Measurements from ENCODE around the gene ST8SIA2.
A peak's percentile ranks its signal among the peaks of the same experiment; 100 is the strongest.

Gene ST8SIA2

DNA sequence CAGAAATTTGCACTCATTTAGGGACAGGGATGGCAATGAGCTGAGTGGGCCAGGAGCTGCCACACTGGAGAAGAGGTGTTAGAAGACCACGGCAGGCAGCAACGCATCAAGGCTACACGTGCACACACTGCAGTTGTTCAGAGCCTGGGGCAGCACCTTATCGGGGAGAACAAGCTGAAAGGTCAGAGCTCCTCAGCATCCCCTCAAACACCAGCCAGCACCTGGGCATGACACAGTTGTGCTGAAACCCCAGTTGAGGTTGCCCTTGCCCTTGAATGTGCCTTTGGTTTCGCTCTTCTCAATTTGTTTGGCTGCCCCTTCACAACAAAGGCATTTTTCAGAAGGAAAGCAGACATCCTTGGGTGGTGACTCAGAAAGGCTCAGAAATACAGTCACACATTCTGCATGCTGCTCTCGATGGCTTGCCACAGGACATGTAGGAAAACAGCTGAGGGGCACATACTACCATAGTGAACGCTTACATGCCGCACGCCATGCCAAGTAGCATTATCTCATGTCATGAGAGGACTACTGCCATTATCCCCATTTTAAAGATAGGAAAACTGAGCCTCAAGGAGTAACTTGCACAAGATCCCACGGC lies 57.6 kb downstream of the ST8SIA2 start:
- ChIA-PET CTCF (interaction anchor here (1.3 kb wide), 2 partner anchors 21 to 59 kb away, joined by 3 read pairs; no protein-coding TSS in a partner anchor), POLR2A (interaction anchor here (0.8 kb wide), 1 partner anchor 50 kb away, joined by 3 read pairs; no protein-coding TSS in a partner anchor)
- TF ChIP-seq CTCF (IDR thresholded peaks at IDR 0.05; ENCODE audit: insufficient read depth, low read length, missing control alignments), result no peak
- peak; percentile 71 for DNase-seq (ENCODE audit: low read depth, low spot score)
- H3K4me3 ChIP-seq (ENCODE audit: low read depth, low read length), result no peak overlapping the region

- CTCF ChIA-PET, result interaction anchor here (1.3 kb wide), 2 partner anchors 22 to 60 kb away, joined by 3 read pairs; no protein-coding TSS in a partner anchor
- no peak for DNase-seq (ENCODE audit: low read depth, low spot score)
- TF ChIP-seq CTCF (IDR thresholded peaks at IDR 0.05; ENCODE audit: insufficient read depth, low read length, missing control alignments), result no peak
- POLR2A ChIA-PET, result no interaction called here
- H3K4me3 ChIP-seq (ENCODE audit: low read depth, low read length), result no peak overlapping the region
Observed at GRCh38 chr15:92452143-92452542, 58.5 kb downstream of the ST8SIA2 start.

DNA sequence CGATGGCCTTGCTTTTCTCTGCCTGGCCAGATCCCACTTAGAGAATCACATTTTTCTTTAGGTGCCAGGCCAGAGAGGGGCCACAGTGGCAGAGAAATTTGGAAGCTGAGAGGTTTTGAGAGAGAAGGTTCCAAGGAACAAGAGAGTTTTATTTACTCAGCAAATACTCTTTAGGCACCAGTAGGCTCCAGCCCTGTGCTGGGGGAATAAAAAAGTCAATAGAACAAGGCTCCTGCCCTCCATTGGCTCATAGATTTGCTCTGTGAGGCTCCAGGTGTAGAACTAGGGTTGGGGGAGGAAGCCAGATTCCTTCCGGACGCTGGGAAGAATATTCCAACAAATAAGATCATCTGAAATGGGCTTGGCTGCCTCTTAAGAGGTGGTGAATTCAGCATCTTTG lies 59.9 kb downstream of the ST8SIA2 start:
- no peak for DNase-seq (ENCODE audit: low read depth, low spot score)
- TF ChIP-seq CTCF (IDR thresholded peaks at IDR 0.05; ENCODE audit: insufficient read depth, low read length, missing control alignments), result no peak
- no peak overlapping the region for H3K4me3 ChIP-seq (ENCODE audit: low read depth, low read length)
- ChIA-PET POLR2A (no interaction called here), CTCF (no interaction called here)

DNA sequence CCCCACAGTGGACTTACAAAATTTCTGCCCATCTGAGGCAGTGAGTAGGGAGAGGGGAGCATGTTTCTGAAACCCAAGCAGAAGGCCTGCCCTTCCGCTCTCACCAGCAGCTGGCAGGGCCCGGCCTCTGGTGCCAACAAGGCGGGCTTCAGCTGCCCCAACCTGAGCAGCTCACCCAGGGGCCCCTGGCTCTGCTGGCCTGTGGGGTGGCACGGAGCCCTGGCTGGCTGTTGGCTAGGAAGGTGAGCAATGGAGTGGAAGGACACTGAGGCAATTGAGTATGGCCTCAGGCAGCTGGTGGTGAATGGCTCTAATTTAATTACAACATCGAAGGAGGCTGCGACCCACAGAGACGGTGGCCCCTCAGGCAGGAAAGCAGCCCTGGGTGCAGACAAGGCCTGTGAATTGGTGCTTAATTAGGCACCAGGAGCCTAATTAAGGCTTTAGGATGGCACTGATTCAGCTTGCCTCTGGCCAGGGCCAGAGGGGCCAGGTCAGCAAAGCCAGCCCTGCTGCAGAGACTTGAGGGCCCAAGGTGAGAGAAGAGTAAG lies 60.9 kb downstream of the ST8SIA2 start:
- CTCF ChIA-PET, result no interaction called here
- POLR2A ChIA-PET, result no interaction called here
- no peak overlapping the region for H3K4me3 ChIP-seq (ENCODE audit: low read depth, low read length)
- TF ChIP-seq CTCF (IDR thresholded peaks at IDR 0.05; ENCODE audit: insufficient read depth, low read length, missing control alignments), result no peak
- no peak for DNase-seq (ENCODE audit: low read depth, low spot score)

DNA sequence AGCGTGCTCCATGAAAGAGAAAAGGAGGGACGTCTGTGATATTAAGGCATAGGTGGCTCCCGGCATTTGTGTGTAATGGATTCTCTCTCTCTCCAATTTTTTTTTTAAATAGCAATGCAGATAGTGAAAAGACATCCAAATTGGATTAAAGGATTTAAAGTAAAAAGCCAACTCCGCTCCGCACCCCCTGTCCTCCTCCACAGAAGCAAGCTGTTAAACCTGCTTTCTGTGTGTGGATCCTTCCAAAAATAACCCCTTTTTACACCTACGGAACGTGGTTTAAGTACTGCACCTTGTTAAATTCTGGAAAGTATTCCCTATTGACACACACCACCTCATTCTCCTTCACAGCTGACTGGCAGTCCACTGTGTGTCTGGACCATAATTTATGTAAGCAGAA lies 61.6 kb downstream of the ST8SIA2 start:
- no peak for DNase-seq (ENCODE audit: low read depth, low spot score)
- ChIA-PET POLR2A (no interaction called here), CTCF (no interaction called here)
- H3K4me3 ChIP-seq (ENCODE audit: low read depth, low read length), result no peak overlapping the region
- no peak for TF ChIP-seq CTCF (IDR thresholded peaks at IDR 0.05; ENCODE audit: insufficient read depth, low read length, missing control alignments)

- H3K4me3 ChIP-seq (ENCODE audit: low read depth, low read length), result no peak overlapping the region
- DNase-seq (ENCODE audit: low read depth, low spot score), result no peak
- no peak for TF ChIP-seq CTCF (IDR thresholded peaks at IDR 0.05; ENCODE audit: insufficient read depth, low read length, missing control alignments)
- ChIA-PET CTCF (no interaction called here), POLR2A (no interaction called here)
Observed at GRCh38 chr15:92457471-92458041, 63.9 kb downstream of the ST8SIA2 start.

All from AG04449 (cell line).